Measurements from ENCODE around the gene ACTG1. TPM values are rescaled to one million over a fixed set of nuclear protein-coding genes. Genes with fewer than 3 reads are reported as not detected.

Gene ACTG1
- total RNA-seq, 4 donors from 2014 or later, result 1,168 to 4,304 (median 2,945) TPM

GRCh38 chr17:81542431-81543338, 30.1 kb upstream of the ACTG1 start:
- H3K27me3 ChIP-seq, result no peaks in the 10 kb centered on the region
- H3K36me3 ChIP-seq, result peaks cover 20 to 35% of the 10 kb centered on the region in 2 donors
- intact Hi-C loops (cut with DNase I), result loop anchor here (10.0 kb wide), 1 partner anchor 62 kb away; no protein-coding TSS in a partner anchor
- WGBS, 2 donors, result 90 to 92% methylated on average over 10 to 12 of the region's 15 CpGs
- TF ChIP-seq POLR2A (IDR thresholded peaks at IDR 0.05), result no peak
- TF ChIP-seq, protein P1, sequence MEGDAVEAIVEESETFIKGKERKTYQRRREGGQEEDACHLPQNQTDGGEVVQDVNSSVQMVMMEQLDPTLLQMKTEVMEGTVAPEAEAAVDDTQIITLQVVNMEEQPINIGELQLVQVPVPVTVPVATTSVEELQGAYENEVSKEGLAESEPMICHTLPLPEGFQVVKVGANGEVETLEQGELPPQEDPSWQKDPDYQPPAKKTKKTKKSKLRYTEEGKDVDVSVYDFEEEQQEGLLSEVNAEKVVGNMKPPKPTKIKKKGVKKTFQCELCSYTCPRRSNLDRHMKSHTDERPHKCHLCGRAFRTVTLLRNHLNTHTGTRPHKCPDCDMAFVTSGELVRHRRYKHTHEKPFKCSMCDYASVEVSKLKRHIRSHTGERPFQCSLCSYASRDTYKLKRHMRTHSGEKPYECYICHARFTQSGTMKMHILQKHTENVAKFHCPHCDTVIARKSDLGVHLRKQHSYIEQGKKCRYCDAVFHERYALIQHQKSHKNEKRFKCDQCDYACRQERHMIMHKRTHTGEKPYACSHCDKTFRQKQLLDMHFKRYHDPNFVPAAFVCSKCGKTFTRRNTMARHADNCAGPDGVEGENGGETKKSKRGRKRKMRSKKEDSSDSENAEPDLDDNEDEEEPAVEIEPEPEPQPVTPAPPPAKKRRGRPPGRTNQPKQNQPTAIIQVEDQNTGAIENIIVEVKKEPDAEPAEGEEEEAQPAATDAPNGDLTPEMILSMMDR (IDR thresholded peaks at IDR 0.05), result no peak
- H3K27ac ChIP-seq, result no peak overlapping the region
- no peak overlapping the region for H3K4me3 ChIP-seq (replicated peaks in 1 of 3)
- DNase-seq, result no peak
- no peaks in the 10 kb centered on the region for H3K9me3 ChIP-seq
- peaks cover 0 to 2% of the 10 kb centered on the region in 2 donors for H3K4me1 ChIP-seq

- Histone ChIP-seq H3K27ac (no peak overlapping the region), H3K9me3 (no peaks in the 10 kb centered on the region), H3K4me3 (replicated peaks in 1 of 3) (no peak overlapping the region), H3K4me1 (peaks cover 0 to 11% of the 10 kb centered on the region in 2 donors), H3K36me3 (peaks cover 13 to 28% of the 10 kb centered on the region in 2 donors), H3K27me3 (no peaks in the 10 kb centered on the region)
- TF ChIP-seq, protein P1 (IDR thresholded peaks at IDR 0.05), result no peak
- TF ChIP-seq POLR2A (IDR thresholded peaks at IDR 0.05), result no peak
- no peak for DNase-seq
- 88 to 90% methylated on average over 6 to 17 of the region's 17 CpGs for WGBS, 2 donors
- intact Hi-C loops (cut with DNase I), result loop anchor here (10.0 kb wide), 1 partner anchor 64 kb away; no protein-coding TSS in a partner anchor
Measured at GRCh38 chr17:81541123-81541522, 28.5 kb upstream of the ACTG1 start.

GRCh38 chr17:81540676-81541027, 28.1 kb upstream of the ACTG1 start:
- Histone ChIP-seq H3K9me3 (no peaks in the 10 kb centered on the region), H3K4me3 (replicated peaks in 1 of 3) (no peak overlapping the region), H3K27me3 (no peaks in the 10 kb centered on the region), H3K4me1 (peaks cover 0 to 11% of the 10 kb centered on the region in 2 donors), H3K27ac (no peak overlapping the region), H3K36me3 (peaks cover 10 to 28% of the 10 kb centered on the region in 2 donors)
- DNase-seq, result no peak
- WGBS, 2 donors, result 82 to 93% methylated on average over 2 to 14 of the region's 14 CpGs
- intact Hi-C loops (cut with DNase I), result loop anchor here (10.0 kb wide), 1 partner anchor 64 kb away; no protein-coding TSS in a partner anchor
- TF ChIP-seq POLR2A (IDR thresholded peaks at IDR 0.05), result no peak
- TF ChIP-seq, protein P1 (IDR thresholded peaks at IDR 0.05), result no peak

- peaks cover 10 to 25% of the 10 kb centered on the region in 2 donors for H3K36me3 ChIP-seq
- no peaks in the 10 kb centered on the region for H3K27me3 ChIP-seq
- no peak overlapping the region for H3K27ac ChIP-seq
- no peaks in the 10 kb centered on the region for H3K9me3 ChIP-seq
- H3K4me1 ChIP-seq, result peaks cover 0 to 11% of the 10 kb centered on the region in 2 donors
- TF ChIP-seq, protein P1 (IDR thresholded peaks at IDR 0.05), result no peak
- no peak for TF ChIP-seq POLR2A (IDR thresholded peaks at IDR 0.05)
- intact Hi-C loops (cut with DNase I), result loop anchor here (10.0 kb wide), 1 partner anchor 65 kb away; no protein-coding TSS in a partner anchor
- no peak overlapping the region for H3K4me3 ChIP-seq (replicated peaks in 1 of 3)
- 95% methylated on average over 17 to 21 of the region's 28 CpGs for WGBS, 2 donors
- no peak for DNase-seq
Measured at GRCh38 chr17:81539961-81540675, 27.5 kb upstream of the ACTG1 start.

Data from thyroid gland (tissue), 4 donors.